ENCODE measurements around the gene CLUH.

CLUH gene

DNA sequence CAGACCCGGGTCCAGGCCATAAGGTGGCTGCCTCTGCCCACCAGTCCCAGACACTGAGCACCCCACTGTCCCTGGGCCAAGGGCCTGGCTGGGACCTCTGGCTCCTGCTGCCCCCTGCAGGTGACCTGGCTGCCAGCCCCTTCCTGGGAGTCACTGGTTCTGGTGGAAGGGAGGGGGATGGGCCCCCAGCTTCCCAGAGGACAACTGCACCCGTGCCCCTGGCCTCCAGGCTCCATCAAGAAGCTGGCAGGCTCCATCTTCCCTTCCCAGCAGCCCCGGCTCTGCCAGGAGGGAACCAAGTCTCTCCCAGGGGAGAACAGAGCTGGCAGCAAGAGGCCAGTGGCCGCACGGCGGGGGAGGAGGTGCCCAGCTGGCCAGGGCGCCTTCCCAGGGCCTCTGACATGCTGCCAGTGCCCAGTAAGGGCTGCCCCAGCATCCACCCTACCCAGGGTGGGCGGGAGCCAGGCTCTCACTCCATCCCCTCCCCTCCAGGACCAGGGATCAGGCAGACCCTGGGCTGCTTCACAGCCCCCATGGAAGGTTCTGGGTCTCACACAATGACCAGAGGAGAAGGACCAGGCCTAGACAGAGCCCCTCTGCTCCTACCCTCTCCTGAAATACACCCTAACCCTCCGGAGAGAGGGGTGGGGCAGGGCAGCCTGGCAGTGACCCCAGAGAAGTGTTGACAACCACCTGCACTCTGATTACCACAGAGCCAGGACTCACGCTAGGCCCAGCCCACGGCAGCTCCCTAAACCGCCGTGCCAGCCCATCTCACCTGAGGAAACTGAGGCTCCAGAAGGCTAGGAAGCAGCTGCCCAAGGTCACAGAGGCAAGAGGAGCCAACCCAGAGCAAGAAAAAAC lies 3.6 kb downstream of the CLUH start:
- no peak for DNase-seq (ENCODE audit: low read depth)
- H3K4me3 ChIP-seq (replicated peaks; ENCODE audit: low read depth, low read length): no peak overlapping the region
- TF ChIP-seq, protein P1, sequence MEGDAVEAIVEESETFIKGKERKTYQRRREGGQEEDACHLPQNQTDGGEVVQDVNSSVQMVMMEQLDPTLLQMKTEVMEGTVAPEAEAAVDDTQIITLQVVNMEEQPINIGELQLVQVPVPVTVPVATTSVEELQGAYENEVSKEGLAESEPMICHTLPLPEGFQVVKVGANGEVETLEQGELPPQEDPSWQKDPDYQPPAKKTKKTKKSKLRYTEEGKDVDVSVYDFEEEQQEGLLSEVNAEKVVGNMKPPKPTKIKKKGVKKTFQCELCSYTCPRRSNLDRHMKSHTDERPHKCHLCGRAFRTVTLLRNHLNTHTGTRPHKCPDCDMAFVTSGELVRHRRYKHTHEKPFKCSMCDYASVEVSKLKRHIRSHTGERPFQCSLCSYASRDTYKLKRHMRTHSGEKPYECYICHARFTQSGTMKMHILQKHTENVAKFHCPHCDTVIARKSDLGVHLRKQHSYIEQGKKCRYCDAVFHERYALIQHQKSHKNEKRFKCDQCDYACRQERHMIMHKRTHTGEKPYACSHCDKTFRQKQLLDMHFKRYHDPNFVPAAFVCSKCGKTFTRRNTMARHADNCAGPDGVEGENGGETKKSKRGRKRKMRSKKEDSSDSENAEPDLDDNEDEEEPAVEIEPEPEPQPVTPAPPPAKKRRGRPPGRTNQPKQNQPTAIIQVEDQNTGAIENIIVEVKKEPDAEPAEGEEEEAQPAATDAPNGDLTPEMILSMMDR (IDR thresholded peaks at IDR 0.05; ENCODE audit: low read length, missing control alignments): peak; percentile 40

DNA sequence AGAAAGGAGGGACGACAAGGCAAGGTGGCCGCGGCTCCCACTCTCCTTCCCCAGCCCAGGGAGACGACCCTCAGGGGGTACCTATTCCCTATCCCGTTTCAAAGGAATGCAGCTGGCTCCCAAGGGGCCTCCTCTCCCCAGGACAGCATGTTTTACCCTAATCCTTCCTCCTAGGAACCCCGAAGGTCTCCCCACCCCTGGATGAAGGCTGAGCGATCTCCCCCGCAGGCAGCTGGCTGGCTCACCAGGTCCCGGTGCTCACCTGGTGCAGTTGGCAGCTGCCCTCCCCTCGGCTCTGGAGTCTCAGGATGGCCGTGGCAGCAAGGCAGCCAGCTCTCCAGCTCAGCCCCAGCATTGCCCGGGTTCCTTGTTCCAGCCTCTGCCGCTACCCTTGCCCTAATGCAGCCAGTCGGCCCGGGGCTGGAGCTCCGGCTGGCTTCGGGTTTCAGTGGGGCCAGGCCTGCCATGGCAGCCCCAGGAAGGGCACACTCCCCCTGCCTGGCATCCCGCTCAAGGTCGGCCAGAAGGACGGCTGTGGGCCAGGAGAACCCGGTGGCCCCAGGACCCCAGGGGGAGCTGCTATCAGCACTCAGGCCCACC lies 4.6 kb downstream of the CLUH start:
- no peak for DNase-seq (ENCODE audit: low read depth)
- TF ChIP-seq, protein P1 (IDR thresholded peaks at IDR 0.05; ENCODE audit: low read length, missing control alignments): no peak
- no peak overlapping the region for H3K4me3 ChIP-seq (replicated peaks; ENCODE audit: low read depth, low read length)

DNA sequence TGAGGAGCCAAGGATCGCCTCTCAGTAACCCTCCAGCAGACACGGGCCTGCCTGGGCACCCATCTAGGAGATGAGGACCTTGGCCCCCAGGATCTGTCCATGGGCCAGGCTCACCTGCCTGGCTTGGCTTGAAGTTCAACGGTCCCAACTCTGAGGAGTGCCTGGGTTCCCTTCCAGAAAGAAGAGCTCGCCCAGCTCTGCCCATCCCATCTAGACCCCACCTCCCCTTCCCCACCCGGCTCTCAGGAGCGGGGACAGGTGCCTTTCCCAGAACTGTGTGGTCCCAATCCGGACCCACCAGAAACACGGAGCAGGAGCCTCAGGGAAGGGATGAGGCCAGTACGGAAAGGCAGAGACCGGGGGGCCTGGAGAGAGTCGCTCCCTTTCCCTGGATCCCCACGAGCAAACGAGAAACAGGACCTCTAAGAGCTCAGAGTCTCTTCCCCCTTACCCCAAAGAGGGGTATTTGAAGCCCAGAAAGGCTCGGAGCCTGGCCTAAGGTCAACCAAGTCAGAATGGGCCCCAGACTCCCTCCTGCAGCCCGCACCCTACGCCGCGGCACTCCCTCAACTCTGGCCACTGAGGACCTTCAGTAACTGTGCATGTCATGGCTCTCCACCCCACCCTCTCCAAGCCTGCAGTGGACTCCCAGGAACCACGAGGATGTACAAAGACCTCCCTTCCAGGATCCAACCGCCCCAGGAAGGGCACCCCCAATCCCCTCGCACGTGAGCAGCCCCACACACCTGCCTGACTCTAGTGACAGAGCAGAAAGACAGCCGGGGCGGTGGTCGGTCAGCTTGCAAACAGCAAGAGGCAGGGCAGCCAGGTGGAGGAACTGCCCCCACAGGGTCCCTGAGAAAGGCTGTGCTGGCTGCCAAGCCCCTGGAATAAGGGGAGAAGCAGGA lies 5.4 kb downstream of the CLUH start:
- TF ChIP-seq, protein P1 (IDR thresholded peaks at IDR 0.05; ENCODE audit: low read length, missing control alignments): no peak
- no peak for DNase-seq (ENCODE audit: low read depth)
- H3K4me3 ChIP-seq (replicated peaks; ENCODE audit: low read depth, low read length): no peak overlapping the region

DNA sequence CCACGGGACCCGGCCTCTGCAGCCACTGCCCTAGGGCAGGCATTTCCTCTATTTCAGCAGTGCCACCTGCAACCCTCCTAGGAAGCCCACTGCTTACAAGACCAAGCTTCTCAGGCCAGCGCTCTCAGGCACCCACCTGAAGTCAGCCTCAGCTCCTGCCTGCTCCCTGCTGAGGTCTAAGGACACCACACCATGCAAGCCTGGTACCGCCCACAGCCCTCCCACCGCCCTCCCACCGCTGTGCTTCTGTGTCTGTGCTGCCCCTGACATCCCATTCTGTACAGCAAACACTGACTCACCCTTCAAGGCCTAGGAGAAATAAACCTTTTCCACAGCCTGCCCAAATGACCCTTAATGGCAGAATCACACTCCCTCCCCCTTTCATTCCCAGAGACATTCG lies 6.3 kb downstream of the CLUH start:
- TF ChIP-seq, protein P1 (IDR thresholded peaks at IDR 0.05; ENCODE audit: low read length, missing control alignments): no peak
- peak; percentile 45 for DNase-seq (ENCODE audit: low read depth)
- H3K4me3 ChIP-seq (replicated peaks; ENCODE audit: low read depth, low read length): no peak overlapping the region

DNA sequence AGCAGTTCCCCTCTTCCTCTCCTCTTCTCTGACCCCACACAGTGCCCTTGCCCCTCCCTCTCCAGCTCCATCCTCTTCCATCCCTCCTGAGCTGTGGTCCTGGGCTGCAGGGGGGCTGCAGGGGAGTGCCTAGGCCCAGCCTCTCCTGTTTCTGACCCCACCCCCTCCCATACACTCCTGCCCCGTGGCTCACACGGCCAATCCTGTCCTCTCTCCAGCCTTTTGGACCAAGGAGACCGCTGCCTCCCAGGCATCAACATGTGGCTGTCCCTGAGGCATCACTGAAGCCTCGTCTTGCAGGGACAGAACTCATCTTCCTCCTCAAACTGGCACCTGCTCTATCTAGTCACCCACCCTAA lies 6.7 kb downstream of the CLUH start:
- TF ChIP-seq, protein P1 (IDR thresholded peaks at IDR 0.05; ENCODE audit: low read length, missing control alignments): no peak

DNA sequence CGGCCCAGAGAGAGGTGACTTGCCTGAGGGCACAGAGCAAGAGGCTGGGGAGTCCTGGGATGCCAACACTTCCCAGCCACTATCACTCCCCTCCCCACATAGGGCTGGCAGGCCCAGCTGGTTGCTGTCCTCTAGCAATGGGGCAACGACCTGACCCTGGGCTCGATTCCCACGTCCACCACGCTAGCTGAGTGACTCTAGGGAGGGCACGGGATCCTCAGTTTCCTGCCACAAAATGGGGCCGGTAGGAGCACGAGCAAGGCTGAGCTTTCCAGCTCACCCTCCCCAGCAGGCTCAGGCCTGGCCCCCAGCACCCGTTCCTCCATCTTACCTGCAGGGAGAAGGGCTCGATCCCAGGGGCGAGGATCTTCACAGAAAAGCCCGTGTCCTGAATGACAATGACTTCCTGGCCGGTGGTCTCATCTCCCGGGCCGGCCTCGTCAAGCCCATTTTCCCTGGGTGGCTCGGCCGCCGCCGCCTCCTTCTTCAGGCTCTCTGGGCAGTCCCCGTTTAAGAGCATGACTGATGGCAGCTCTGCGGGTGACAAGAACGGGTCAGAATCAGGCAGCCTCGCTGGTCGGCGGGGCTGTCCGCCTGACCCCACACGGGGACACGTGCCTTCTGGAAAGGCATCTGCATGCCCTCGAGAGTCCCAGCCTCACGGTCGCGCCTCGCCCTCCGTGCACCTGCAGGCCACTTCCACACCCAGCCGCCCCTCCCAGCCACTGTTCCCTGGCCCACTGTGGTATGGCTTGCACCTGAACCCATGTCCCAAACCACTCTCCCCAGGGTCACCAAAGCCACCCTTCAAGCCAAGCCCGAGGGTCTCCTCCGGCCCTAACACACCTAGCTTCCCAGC lies 7.3 kb downstream of the CLUH start:
- TF ChIP-seq, protein P1 (IDR thresholded peaks at IDR 0.05; ENCODE audit: low read length, missing control alignments): no peak
- H3K4me3 ChIP-seq (replicated peaks; ENCODE audit: low read depth, low read length): no peak overlapping the region

More for the DNA sequence above, 6.7 kb downstream of the CLUH start:
- H3K4me3 ChIP-seq (replicated peaks; ENCODE audit: low read depth, low read length): no peak overlapping the region
- DNase-seq (ENCODE audit: low read depth): no peak

More for the DNA sequence above, 7.3 kb downstream of the CLUH start:
- DNase-seq (ENCODE audit: low read depth): no peak

Measured in fibroblast of pulmonary artery (primary cell).